GM12892 (cell line): ENCODE data around the gene HIP1.

Source experiments
- POLR2A ChIP-seq: IDR thresholded peaks from 2 replicates; pipeline ENCODE4 v1.6.1; 2011; ENCODE audit warnings: low read depth, low read length, control low read depth
- POLR2AphosphoS5 ChIP-seq: IDR thresholded peaks from 2 replicates; pipeline ENCODE4 v1.6.1; 2011; ENCODE audit warnings: low read depth, low read length, control low read depth
- TAF1 ChIP-seq: IDR thresholded peaks from 2 replicates; pipeline ENCODE4 v1.6.1; 2011; ENCODE audit warnings: low read depth, mild to moderate bottlenecking, control low read depth, low read length, borderline replicate concordance

DNA sequence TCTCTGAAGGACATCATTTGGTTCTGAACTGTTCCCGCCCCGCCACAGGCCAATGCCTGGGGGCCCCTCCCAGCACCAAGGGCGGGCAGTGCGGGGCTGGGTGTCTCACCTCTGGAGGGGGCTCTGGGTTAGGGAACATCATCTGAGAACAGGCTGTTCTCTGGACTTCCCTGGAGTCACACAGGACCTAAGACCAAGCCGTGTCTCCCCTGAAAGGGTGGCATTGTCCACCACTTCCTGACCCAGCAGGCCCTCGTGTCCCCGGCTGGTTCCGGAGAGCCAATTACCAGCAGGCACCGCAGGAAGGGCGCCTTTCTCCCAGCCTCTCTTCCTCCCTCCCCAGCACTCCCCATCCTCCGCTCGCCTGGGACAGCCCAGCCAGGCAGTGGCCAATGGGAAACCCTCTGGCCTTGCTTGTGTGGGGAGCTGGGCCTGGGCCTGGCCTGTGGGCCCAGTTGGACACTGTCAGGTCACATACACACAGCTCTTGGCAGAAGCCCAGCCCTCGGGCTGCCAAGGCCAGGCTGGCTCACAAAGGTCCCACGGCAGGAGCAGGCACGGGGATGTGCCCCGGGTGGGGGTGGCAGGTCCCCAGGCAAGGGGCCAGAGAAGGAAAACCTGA, 127.1 kb downstream of the HIP1 start:
- TF ChIP-seq POLR2AphosphoS5 (no peak), POLR2A (no peak), TAF1 (no peak)
